Stimulated activated CD4-positive, alpha-beta T cell treated with anti-CD3 and anti-CD28 coated beads, Interleukin-4, amount 100 ng/mL, for 1 hour (primary cell): ENCODE measurements around the gene RASGRP1.

Experiments
- DNase-seq: peaks from one replicate; pipeline ENCODE4 v3.0.0-alpha.2; 2020

RASGRP1 gene

GRCh38 chr15:38565287-38565670, 665 bp upstream of the RASGRP1 start:
- no peak for DNase-seq

- DNase-seq = peak; percentile 91
These were observed 693 bp downstream of the RASGRP1 start for GRCh38 chr15:38563723-38564519.

GRCh38 chr15:38562278-38562677, 2.3 kb downstream of the RASGRP1 start:
- DNase-seq = no peak

- DNase-seq = no peak
These were observed 4.1 kb downstream of the RASGRP1 start for GRCh38 chr15:38560456-38560926.

GRCh38 chr15:38559636-38560307, 4.8 kb downstream of the RASGRP1 start:
- no peak for DNase-seq

- DNase-seq = no peak
These were observed 5.5 kb downstream of the RASGRP1 start for GRCh38 chr15:38559131-38559530.

GRCh38 chr15:38558372-38559059, 6.1 kb downstream of the RASGRP1 start:
- DNase-seq = no peak

- DNase-seq = peak; percentile 17
These were observed 6.7 kb downstream of the RASGRP1 start for GRCh38 chr15:38557921-38558320.

- no peak for DNase-seq
These were observed 8.8 kb downstream of the RASGRP1 start for GRCh38 chr15:38555686-38556334.

GRCh38 chr15:38554354-38554753, 10.3 kb downstream of the RASGRP1 start:
- DNase-seq = peak; percentile 23

GRCh38 chr15:38553071-38553470, 11.5 kb downstream of the RASGRP1 start:
- DNase-seq = no peak

GRCh38 chr15:38551720-38552648, 12.6 kb downstream of the RASGRP1 start:
- DNase-seq = no peak

GRCh38 chr15:38549222-38549621, 15.4 kb downstream of the RASGRP1 start:
- DNase-seq = no peak

- DNase-seq = peak; percentile 32
These were observed 17.2 kb downstream of the RASGRP1 start for GRCh38 chr15:38547255-38547997.

GRCh38 chr15:38545179-38545578, 19.4 kb downstream of the RASGRP1 start:
- no peak for DNase-seq

- no peak for DNase-seq
These were observed 23.6 kb downstream of the RASGRP1 start for GRCh38 chr15:38541026-38541425.

GRCh38 chr15:38540510-38540909, 24.1 kb downstream of the RASGRP1 start:
- no peak for DNase-seq

GRCh38 chr15:38539008-38539343, 25.6 kb downstream of the RASGRP1 start:
- DNase-seq = no peak

GRCh38 chr15:38538328-38539007, 26.1 kb downstream of the RASGRP1 start:
- DNase-seq = no peak

GRCh38 chr15:38536201-38536676, 28.4 kb downstream of the RASGRP1 start:
- no peak for DNase-seq
